Stimulated activated CD8-positive, alpha-beta memory T cell treated with anti-CD3 and anti-CD28 coated beads, Interleukin-15, amount 100 ng/mL, for 4 hours (primary cell): ENCODE data around the gene RPS23.
"Not testable (repeated sequence)": the region's sequence is repeated elsewhere in the genome, so short reads cannot be mapped to it uniquely, and the experiment has no call there.

ENCODE experiments used
- DNase-seq, 2 donors: peaks; one replicate each; pipeline ENCODE4 v3.0.0-alpha.2; 2020; ENCODE audit warnings: low read depth in 2 of 2

Gene RPS23

DNA sequence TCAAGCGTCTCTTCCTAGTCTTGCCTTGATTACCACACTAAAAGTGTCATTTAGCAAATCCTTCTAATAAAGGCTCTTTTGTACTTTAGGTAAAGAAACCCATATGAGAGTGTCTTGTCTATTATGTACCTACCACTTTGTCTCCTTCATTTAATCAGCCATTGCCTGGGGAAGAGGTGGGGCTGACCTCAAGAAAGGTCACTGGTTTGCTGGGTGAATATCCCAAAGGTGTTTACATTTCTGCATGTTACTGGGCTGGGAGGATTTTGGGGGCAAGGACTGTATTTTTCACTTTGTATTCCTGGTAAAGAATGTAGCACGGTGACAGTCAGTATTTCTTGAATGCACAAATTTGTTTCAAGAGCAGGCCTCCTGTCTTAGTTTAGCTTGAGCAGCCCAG is 11.9 kb upstream of the RPS23 start:
- DNase-seq = no peak

DNA sequence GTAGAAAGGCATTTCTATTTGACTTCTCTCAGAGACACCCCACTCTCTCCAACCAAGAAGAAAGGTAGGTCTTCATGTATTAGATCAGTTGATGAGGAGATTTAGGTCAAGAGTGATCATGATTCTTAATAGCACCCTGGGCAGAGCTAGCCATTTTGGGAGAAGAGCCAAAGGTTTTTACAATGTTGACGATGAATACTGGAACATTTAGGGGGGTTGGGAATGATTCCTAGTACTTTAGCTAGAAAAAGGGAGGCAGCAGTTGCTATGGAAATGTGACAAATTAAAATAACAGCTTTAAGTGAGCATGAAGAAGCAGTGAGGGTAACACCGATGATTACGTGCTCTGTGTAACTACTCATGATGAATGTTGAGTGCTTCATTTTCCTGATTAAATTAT is 9.5 kb upstream of the RPS23 start:
- no peak for DNase-seq

DNA sequence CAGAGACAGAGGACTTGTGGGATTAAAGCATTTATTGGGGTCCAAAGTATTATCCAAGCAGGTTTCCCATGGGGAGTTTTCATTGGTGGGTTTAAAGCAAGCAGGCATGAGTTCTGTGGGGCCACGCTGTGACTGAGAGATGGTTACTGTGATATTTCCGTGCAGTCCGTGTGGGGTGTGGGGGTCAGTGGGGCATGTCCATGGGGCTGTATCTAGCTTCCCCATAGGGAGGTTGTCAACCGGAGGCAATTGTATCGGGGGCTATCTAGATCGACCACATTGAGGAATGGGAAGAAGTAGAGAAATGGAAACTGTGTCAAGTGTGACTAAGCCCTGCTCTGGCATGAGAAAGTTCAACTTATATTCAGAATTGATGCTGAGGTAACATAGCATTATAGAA is 7.1 kb upstream of the RPS23 start:
- DNase-seq = no peak

DNA sequence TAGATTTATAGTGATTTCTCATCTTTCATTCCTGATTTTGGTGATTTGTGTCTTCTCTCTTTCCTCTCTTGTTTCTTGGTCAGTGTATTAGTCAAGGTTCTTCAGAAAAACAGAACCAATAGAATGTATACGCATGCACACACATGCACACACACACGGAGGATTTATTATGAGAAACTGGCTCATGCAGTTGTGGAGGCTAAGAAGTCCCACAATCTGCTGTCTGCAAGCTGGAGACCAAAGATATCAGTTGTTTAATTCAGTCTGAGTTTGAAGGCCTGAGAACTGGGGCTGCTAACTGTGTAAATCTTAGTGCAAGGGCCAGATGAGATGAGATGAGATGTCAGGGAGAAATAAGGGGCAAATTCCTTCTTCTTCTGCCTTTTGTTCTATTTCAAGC is 5.7 kb upstream of the RPS23 start:
- no peak for DNase-seq

DNA sequence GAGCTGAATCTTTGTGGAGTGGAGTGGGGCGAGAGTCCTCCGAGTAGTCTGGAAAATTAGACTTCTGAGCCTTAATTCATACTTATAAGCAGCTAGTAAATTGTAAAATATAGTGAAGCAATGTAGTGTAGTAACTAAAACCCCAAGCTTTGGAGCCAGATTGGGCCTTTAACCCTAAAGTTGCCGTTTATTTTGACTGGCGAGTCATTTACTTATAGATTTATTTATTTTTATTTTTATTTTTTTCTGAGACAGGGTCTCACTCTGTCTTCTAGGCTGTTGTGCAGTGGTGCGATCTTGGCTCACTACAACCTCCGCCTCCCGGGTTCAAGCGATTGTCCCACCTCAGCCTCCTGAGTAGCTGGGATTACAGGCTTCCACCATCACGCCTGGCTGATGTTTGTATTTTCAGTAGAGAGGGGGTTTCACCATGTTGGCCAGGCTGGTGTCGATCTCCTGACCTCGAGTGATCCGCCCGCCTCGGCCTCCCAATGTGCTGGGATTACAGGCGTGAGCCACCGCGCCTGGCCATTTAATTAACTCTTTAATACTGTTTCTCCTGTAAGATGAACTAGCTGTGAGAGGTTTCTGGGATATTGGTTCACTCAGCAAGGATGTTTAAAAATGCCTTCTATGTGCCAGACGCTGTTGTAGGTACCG is 687 bp upstream of the RPS23 start:
- DNase-seq = no peak

DNA sequence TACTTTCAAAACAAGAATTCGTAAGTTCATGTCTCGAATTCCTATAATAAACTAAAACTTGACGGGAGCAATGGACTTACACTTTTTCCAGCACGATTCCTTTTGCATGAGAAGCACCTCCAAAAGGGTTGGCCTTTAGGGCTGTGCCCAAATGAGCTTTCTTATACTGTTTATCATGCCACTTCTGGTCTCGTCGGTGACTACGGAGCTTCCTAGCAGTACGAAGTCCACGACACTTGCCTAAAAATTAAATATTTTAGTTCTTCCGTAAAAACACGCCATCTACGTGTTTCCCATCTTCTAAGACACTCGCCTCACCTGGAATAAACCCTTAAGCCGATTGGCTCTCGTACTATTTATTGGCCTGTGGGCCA is 554 bp downstream of the RPS23 start:
- DNase-seq = no peak

DNA sequence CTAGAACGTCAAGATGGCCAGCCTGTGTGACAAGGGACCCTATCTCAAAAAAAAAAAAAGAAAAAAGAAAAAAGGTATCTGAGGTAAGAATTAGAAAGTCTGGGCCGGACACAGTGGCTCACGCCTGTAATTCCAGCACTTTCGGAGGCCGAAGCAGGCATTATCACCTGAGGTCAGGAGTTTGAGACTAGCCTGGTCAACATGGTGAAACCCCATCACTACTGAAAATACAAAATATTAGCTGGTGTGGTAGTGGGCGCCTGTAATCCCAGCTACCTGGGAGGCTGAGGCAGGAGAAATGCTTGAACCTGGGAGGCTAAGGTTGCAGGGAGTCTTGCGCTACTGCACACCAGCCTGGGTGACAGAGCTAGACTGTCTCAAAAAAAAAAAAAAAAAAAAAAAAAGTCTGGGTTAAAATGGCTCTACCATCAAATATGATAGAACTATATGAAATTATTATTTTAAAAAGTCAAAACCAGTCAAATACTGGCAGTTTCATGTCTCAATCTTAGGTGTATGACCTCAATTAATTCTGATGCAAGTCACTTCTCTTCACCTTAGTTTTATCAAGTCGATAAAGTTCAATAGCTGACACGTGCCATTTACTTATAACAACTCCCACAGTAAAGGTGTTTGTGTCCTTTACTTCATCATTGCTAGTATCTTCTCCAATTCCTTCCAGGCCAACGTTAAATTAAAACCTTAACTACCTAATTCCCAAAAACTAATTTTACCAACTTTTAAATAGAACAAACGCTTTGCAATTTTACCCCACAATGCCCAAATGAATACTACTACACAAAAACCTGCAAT is 1.1 kb downstream of the RPS23 start:
- DNase-seq = no peak

DNA sequence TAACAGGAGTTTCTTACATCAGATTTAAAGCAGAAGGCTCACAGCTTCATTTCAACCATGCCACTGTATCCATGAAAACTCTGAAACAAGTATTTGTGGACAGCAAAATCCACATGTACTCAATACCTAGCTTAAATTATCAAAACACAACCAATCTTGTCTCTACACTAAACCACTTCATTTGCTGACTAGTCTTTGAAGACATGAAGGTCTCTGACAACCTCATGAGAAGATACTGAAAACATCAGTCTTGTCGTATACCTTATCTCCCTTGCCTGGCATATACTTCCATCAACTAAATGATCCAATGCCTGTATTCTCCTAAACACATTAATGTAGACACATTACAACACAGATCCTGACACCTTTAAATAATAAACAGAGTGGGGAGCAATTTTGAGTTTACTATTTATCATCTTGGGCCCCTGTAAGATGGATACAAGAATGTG is 2.9 kb downstream of the RPS23 start:
- no peak for DNase-seq

DNA sequence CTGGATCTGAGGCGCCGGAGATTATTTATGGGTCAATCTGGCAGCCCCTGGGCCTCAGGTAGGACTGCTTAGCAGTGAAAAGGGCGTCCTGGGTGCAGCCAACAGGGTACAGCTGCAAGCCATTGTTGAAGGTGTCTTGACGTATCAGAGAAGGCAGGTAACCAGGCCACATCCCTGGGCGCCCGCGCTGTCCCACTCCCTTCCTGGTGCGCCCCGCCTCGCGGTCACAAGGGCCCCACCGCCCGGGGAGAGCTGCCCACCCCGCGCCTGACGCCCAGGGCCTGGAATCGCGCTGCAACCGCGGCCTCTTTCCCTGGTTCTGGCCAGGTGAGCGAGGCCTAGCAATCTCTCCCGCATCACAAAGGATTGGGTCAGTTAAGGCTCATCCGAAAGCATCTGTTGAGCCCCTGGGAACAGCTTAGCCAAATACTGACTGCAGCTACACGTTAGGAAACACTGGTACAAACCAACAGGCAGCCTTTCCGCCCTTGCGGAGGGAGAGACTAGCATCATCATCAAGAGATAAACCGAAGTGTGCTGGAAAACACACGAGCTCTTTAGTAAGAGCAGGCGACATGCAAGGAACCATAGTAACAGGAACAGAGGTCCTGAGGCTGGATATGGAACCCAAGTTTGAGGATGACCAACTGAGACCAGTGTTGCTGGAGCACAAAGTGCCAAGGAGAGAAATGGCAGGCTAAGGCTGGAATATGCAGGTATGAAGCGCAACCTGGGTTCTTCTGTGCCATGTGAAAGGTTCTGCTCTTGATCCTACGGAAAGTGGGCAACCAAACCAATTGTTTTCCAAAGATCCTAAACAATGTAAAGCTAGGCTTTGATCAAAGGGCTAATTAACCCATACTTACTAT is 3.6 kb downstream of the RPS23 start:
- no peak for DNase-seq

DNA sequence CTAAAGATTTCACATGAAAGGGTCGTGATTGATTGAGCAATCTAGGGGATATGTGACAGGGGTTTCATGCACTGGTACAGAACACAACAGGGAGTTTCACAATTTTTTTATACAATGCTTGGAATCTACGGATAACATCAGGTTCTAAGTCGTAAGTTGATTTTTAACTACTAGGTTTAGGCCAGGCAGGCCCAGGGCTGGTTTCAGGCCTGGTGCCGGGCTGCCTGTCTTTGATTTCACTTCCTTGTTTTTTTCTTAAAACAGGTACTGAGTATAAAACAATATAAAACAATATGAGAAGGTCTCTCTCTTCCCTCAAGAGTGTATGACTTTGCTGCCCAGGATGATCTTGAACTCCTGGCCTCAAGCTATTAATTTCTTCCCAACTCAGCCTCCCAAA is 4.7 kb downstream of the RPS23 start:
- DNase-seq = not testable (repeated sequence)

DNA sequence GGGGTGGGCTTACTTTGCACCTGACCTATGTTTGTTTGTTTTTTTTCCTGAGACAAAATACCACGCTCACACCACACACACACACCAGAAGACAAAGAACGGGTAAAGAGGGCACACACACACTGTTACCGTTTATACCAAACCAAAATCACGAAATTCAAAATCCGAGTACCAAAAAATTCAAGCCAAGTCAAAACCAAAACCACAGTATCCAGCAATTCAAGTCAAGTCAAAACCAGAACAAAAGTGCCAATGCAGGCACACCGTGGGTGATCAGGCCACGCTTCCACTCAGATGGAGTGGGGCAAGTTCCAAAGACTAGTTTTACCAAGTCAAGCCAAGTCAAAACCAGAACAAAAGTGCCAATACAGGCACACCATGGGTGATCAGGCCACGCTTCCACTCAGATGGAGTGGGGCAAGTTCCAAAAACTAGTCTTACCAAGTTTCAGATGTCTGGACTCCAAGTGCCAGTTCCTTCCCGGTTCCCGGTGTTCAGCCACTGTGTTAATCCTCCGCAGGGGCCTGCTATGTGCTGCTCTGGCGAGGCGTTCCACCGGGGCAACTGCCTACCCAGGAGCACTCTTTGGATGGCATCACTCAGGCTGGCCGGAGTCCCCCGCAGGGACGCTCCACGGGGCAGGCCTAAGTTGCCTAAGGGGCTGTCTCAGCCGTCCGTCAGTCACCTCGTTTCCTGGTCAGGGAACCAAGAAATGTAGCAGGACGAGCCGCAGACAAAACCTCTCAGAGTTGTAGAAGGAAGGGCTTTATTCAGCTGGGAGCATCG is 5.4 kb downstream of the RPS23 start:
- not testable (repeated sequence) for DNase-seq

DNA sequence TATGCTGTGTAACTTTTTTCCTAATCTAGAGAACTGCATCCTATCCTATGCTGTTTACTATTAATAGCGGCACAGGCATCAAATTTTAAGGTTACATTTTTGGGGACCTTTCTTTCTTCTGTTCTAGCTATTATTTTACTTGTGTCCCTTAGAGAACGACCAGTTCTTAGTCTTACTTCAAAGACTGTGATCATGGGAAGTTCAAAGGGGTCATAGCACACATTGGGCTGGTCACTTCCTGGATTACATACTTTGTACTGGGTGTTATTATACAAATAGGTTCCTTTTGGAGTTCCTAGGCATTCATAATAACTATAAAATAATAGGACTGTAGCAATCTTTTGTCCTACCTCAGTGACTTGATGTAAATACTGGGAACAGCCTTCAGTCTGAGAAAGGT is 8.8 kb downstream of the RPS23 start:
- DNase-seq = not testable (repeated sequence)

DNA sequence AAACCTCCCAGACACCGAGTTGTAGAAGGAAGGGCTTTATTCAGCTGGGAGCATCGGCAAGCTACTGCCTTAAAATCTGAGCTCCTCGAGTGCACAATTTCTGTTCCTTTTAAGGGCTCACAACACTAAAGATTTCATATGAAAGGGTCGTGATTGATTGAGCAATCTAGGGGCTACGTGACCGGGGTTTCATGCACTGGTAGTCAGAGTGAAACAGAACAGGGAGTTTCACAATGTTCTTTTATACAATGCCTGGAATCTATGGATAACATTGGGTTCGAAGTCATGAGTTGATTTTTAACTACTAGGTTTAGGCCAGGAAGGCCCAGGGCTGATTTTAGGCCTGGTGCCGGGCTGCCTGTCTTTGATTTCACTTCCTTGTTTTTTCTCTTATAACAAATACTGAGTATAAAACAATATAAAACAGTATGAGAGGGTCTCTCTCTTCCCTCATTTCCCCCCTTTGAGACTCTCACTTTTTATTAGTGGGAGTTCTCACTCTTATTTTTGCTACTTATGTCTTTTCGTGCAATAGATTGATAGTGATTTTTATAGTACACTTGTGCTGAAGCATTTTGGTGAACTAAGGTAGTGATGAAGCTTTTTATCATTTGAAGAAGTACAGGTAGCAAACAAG is 10.7 kb downstream of the RPS23 start:
- DNase-seq = not testable (repeated sequence)

DNA sequence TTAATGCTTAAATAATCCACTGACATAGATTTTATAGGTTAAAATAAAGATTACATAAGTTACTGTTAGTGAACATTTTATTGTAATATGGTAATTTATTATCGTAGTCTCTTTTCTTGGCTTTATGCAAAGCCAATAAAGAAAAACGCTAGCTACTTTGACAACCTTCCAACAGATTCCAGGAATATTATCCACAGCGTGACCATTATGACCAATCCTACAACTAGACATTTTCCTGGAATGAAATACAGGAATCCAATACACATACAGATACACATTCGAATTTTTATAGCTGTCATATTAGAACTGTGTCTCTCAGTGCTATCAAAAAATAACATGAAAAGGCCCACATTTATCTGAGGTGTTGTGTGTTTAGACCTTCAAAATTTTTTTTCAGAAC is 13.1 kb downstream of the RPS23 start:
- no peak for DNase-seq

DNA sequence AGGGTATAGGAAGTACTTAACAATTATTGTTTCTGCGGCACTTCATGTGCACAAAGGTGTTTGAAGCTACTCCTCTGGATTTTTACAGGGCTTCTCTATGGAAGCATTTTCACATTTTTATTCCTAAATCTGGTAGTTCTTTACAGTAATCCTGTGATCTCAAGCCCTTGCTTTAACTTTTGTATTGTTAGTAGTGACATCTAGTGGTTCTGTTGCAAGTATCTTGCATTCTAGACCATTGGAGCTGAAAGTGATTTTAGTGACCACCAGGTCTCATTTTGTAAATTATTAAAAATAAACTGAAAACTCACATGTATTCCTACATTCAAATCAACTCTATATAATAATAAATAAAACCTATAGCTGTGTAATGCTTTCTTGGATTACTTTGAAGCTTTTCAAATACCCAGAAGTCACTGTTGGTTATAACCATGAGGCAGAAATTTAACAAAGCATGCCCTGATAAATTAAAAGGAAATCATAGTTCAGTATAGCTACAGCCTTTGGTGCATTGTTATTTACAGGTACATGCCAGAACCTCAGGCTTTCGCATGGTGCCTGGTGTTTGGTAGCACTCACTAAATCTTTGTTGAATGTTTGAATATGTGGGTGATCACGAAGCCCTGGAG is 18.9 kb downstream of the RPS23 start:
- DNase-seq = no peak

DNA sequence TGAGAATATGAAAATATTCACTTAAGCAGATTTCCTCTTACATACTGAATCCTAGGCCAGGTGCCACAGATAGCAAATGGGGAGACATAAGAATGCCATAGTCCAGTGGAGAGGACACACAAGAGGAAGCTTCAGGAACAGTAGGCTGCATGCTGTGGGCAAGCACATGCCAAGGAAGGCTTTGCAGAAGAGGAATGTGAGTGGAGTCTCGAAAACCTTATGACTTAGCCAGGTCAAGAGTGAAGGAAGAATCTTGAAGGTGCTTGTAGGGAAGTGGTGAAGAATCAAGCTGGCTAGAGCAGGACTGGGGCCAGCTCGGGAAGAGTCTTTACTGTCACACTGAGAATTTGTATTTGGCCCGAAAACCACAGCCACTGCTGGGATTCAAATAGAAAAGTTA is 20.4 kb downstream of the RPS23 start:
- DNase-seq = no peak

DNA sequence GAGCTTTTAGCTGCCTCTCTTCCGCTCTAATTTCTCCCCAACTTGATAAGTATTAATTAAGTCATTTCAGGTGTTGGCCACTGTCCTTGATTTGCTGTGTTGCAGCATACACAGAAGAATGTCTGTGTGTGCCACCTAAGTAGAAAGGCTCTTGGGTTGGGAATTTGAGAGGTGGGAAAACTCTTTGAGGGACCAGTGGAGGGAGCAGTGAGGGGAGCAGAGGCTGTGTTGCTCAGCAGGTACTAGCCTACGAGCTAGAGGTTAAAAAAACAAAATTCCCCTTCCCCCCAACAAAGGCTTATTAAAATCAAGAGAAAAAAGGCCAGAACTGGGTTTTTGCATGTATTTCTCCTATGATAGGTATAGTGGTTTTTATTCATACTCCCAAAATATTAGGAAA is 20.9 kb downstream of the RPS23 start:
- DNase-seq = no peak

DNA sequence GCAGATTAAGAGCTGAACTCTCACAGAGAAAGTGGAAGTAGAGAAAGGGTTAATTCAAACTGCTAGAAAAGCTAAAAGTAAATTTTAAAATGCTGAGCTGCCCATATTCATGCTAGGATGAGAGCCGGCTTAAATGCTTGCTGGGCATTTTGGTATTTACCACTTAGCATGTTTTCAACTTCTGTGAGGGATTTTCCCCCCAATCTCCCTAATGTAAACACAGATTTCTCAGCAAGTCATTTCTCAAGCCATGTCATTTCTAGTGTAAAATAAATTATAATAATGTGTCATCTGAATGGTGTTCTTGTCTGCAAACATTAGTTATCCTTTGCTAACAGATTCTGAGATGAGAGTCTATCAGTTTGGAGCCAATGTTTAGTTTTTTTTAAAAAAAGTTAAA is 22.3 kb downstream of the RPS23 start:
- DNase-seq = no peak

DNA sequence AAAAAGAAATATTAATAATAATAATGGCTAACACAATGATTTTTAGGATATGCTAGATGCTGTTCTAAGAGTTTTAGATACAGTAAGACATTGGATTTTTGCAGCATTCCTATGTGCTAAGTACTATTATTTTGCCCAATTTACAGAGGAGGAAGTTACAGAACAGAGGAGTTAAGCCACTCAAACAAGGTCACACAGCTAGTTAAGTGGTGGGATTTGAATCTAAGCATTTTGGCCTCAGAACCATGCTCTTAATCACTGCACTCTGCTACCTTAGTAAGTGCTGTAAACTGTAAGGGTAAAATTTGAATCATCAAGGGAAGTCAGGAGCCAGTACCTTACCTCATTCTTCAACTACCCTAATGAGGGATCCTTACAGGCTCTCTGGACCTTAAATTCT is 25.4 kb downstream of the RPS23 start:
- no peak for DNase-seq

DNA sequence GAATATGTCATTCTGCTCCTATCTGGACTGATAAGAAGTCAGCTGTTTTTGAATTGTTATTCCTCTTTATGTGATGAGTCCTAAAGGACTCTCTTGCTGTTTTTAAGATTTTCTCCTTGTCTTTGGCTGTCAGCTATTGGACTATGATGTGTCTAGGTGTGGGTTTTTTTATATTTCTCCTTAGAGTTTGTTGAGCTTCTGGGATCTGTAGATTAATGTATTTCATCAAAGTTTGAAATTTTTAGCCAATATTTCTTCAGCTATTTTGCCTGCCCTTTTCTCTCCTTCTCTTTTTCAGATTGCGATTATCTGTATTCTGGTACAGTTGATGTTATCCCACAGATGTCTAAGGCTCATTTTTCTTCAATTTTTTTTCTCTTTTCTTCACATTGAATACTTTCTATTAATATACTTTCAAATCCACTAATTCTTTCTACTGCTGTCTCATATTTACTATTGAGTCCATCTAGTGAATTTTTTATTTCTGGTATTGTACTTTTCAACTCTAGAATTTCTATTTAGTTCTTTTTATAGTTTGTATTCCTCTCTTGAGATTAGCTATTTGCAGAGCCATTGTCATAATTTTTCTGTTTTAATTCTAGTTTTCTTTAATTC is 31.1 kb downstream of the RPS23 start:
- DNase-seq = no peak
